ENCODE data around the gene CDK2. TPM values are rescaled to one million over a fixed set of nuclear protein-coding genes. Genes with fewer than 3 reads are reported as not detected.
"Not testable (repeated sequence)": the region's sequence is repeated elsewhere in the genome, so short reads cannot be mapped to it uniquely, and the experiment has no call there.

The CDK2 gene
- total and polyA plus RNA-seq, 7 experiments from 2014 or later, result 7.0 to 77.2 (median 20.7) TPM

DNA sequence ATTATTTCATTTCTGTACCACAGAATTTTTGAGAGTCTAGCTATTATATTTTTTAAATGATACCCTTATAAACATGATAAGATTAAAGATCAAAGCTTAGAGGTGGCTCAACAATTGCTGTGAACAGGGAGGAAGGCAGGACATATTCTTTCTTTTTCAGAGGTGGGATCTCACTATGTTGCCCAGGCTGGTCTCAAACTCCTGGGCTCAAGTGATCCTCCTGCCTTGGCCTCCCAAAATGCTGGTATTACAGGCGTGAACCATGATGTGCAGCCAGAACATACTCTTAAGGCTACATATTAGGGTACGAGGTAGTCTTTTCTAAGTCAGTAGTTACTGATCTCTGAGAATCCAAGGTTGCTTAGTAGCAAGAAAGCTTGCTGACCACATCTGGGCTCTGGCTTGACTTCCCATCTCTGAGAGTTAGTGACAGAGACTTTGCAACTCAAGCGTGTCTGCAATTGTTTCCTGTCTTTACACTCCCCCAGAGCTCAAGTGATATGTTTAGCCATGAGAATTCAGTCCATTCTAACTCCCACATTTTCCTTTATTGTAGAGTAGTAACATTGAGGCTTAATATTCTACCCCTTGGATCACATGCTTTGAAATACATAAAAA, 15.8 kb downstream of the CDK2 start:
- no peaks in the 10 kb centered on the region for H3K27me3 ChIP-seq (ENCODE audit: control insufficient read depth in 2 of 2, insufficient read depth in 2 of 2, low read length in 2 of 2)
- H3K36me3 Mint-ChIP-seq, result peaks cover 0 to 28% (median 3%) of the 10 kb centered on the region in 5 donors
- CTCF ChIA-PET, result interaction anchor here (0.6 to 1.1 kb wide), 6 partner anchors 12 to 244 kb away, joined by 3 to 5 read pairs (median 3); partner anchors contain the start of genes DGKA and ZC3H10
- H3K27ac ChIP-seq (ENCODE audit: low read depth, low read length), result no peak overlapping the region
- H3K4me1 ChIP-seq (ENCODE audit: control insufficient read depth in 2 of 2, insufficient read depth in 2 of 2, low read length in 2 of 2), result no peaks in the 10 kb centered on the region
- ATAC-seq (no peak), DNase-seq (no peak)
- H3K9me3 Mint-ChIP-seq, result no peaks in the 10 kb centered on the region
- no peak overlapping the region for H3K4me3 ChIP-seq (ENCODE audit: low read length)
- POLR2A ChIA-PET, result interaction anchor here (1.0 to 5.6 kb wide), 4 partner anchors 8 to 164 kb away, joined by 3 to 36 read pairs (median 4); partner anchors contain the start of genes ORMDL2, RAB5B and SARNP
- H3K36me3 ChIP-seq (ENCODE audit: control insufficient read depth in 2 of 3, insufficient read depth in 3 of 3, low read length in 3 of 3), result peaks cover 0 to 42% (median 11%) of the 10 kb centered on the region in 3 experiments
- no peaks in the 10 kb centered on the region for H3K27me3 Mint-ChIP-seq
- H3K27ac Mint-ChIP-seq, result peak overlapping the region in 1 of 9 donors; percentile 84
- intact Hi-C loops (cut with micrococcal nuclease), result no loop called here
- H3K4me1 Mint-ChIP-seq, result peaks cover 15 to 42% (median 32%) of the 10 kb centered on the region in 7 donors
- no peaks in the 10 kb centered on the region for H3K9me3 ChIP-seq (ENCODE audit: control insufficient read depth in 2 of 3, low read length in 3 of 3)
- H3K4me3 Mint-ChIP-seq, result no peak overlapping the region

DNA sequence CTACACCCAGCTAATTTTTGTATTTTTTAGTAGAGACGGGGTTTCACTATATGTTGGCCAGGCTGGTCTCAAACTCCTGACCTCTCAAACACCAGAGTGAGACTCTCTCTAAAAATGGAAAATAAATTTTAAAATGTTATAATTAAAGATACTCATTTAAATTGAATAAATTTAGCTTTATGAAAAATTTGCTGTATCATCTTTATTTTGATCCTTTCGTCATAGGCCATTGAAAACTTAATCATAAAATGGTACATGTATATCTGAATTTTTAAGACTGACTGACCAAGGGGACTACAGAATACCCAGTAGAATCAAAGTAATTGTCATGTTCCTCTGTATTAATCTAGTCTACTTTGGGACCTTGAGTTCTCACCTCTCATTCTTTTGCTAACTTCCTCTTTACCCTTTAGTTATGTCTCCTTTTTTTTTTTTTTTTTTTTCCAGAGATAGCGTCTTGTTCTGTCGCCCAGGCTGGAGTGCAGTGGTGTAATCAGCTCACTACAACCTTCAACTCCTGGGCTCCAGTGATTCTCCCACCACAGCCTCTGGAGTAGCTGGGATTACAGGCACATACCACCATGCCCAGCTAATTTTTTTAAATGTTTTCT, 16.7 kb downstream of the CDK2 start:
- intact Hi-C loops (cut with micrococcal nuclease), result no loop called here
- Histone ChIP-seq H3K4me1 (ENCODE audit: control insufficient read depth in 2 of 2, insufficient read depth in 2 of 2, low read length in 2 of 2) (no peaks in the 10 kb centered on the region), H3K36me3 (ENCODE audit: control insufficient read depth in 2 of 3, insufficient read depth in 3 of 3, low read length in 3 of 3) (peaks cover 0 to 46% (median 11%) of the 10 kb centered on the region in 3 experiments), H3K9me3 (ENCODE audit: control insufficient read depth in 2 of 3, low read length in 3 of 3) (no peaks in the 10 kb centered on the region), H3K27me3 (ENCODE audit: control insufficient read depth in 2 of 2, insufficient read depth in 2 of 2, low read length in 2 of 2) (no peaks in the 10 kb centered on the region), H3K27ac (ENCODE audit: low read depth, low read length) (no peak overlapping the region), H3K4me3 (ENCODE audit: low read length) (no peak overlapping the region)
- H3K27me3 Mint-ChIP-seq, result no peaks in the 10 kb centered on the region
- peaks cover 8 to 33% (median 24%) of the 10 kb centered on the region in 7 donors for H3K4me1 Mint-ChIP-seq
- peaks cover 0 to 26% (median 2%) of the 10 kb centered on the region in 5 donors for H3K36me3 Mint-ChIP-seq
- no peak overlapping the region for H3K4me3 Mint-ChIP-seq
- H3K9me3 Mint-ChIP-seq, result no peaks in the 10 kb centered on the region
- no peak for ATAC-seq
- CTCF ChIA-PET, result interaction anchor here (0.7 to 4.0 kb wide), 5 partner anchors 9 to 266 kb away, joined by 3 to 27 read pairs (median 4); partner anchors contain the start of gene RAB5B
- H3K27ac Mint-ChIP-seq, result peak overlapping the region in 1 of 9 donors; percentile 43
- POLR2A ChIA-PET, result interaction anchor here (1.0 to 5.6 kb wide), 4 partner anchors 9 to 165 kb away, joined by 3 to 36 read pairs (median 4); partner anchors contain the start of genes ORMDL2, RAB5B and SARNP
- no peak for DNase-seq

DNA sequence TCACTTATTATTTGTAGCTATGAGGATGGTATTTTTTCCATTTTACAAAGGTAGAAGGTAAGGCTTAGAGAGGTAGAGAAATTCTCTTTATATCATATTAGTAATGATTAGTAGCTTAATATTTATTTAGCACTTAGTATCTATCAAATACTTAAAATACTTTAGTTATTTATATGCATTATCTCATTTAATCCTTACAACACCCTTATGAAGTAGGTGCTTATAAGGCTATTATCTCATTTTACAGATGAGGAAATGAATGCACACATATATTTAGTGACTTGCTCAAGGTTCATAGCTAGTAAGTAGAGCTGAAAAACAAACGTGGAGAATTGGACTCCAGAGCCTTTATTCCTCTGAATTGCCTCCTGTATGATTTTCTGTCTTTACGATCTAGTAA, 18.2 kb downstream of the CDK2 start:
- H3K4me3 Mint-ChIP-seq, result no peak overlapping the region
- Histone ChIP-seq H3K4me3 (ENCODE audit: low read length) (no peak overlapping the region), H3K36me3 (ENCODE audit: control insufficient read depth in 2 of 3, insufficient read depth in 3 of 3, low read length in 3 of 3) (peaks cover 0 to 54% (median 15%) of the 10 kb centered on the region in 3 experiments), H3K27me3 (ENCODE audit: control insufficient read depth in 2 of 2, insufficient read depth in 2 of 2, low read length in 2 of 2) (no peaks in the 10 kb centered on the region), H3K9me3 (ENCODE audit: control insufficient read depth in 2 of 3, low read length in 3 of 3) (no peaks in the 10 kb centered on the region), H3K27ac (ENCODE audit: low read depth, low read length) (no peak overlapping the region), H3K4me1 (ENCODE audit: control insufficient read depth in 2 of 2, insufficient read depth in 2 of 2, low read length in 2 of 2) (no peaks in the 10 kb centered on the region)
- ChIA-PET CTCF (interaction anchor here (1.2 to 4.0 kb wide), 4 partner anchors 9 to 29 kb away, joined by 3 to 27 read pairs (median 5); partner anchors contain the start of gene RAB5B), POLR2A (interaction anchor here (1.0 to 5.6 kb wide), 5 partner anchors 10 to 155 kb away, joined by 3 to 36 read pairs (median 5); partner anchors contain the start of genes DNAJC14 and RAB5B)
- peaks cover 0 to 28% (median 5%) of the 10 kb centered on the region in 5 donors for H3K36me3 Mint-ChIP-seq
- DNase-seq, result no peak
- H3K27ac Mint-ChIP-seq, result no peak overlapping the region
- no peaks in the 10 kb centered on the region for H3K27me3 Mint-ChIP-seq
- peaks cover 6 to 21% (median 12%) of the 10 kb centered on the region in 7 donors for H3K4me1 Mint-ChIP-seq
- H3K9me3 Mint-ChIP-seq, result no peaks in the 10 kb centered on the region
- intact Hi-C loops (cut with micrococcal nuclease), result no loop called here
- ATAC-seq, result no peak

DNA sequence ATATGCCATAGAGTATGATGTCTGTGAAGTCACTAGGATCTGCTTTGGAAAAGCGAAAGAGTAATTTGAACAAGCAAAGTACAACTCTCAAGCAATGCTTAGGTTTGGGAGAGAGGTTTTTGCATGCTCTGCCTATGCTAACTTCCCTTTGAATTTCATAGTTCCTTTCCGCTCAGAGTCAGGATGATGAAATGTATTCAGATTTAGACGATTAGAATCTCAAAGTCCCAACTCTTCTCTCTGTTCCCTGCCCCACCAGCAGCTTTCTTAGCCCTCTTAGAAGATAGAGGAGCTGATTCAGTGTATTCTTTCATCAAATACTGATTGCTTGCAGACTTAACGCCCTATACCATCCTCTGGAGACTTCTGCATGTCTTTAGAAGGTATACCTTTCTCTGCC, 18.7 kb downstream of the CDK2 start:
- Mint-ChIP-seq H3K27ac (peak overlapping the region in 1 of 9 donors; percentile 20), H3K4me3 (no peak overlapping the region), H3K9me3 (no peaks in the 10 kb centered on the region), H3K36me3 (peaks cover 0 to 31% (median 7%) of the 10 kb centered on the region in 5 donors), H3K27me3 (no peaks in the 10 kb centered on the region), H3K4me1 (peaks cover under 1 to 17% (median 8%) of the 10 kb centered on the region in 7 donors)
- Histone ChIP-seq H3K27me3 (ENCODE audit: control insufficient read depth in 2 of 2, insufficient read depth in 2 of 2, low read length in 2 of 2) (no peaks in the 10 kb centered on the region), H3K4me3 (ENCODE audit: low read length) (no peak overlapping the region), H3K9me3 (ENCODE audit: control insufficient read depth in 2 of 3, low read length in 3 of 3) (no peaks in the 10 kb centered on the region), H3K4me1 (ENCODE audit: control insufficient read depth in 2 of 2, insufficient read depth in 2 of 2, low read length in 2 of 2) (no peaks in the 10 kb centered on the region), H3K27ac (ENCODE audit: low read depth, low read length) (no peak overlapping the region), H3K36me3 (ENCODE audit: control insufficient read depth in 2 of 3, insufficient read depth in 3 of 3, low read length in 3 of 3) (peaks cover 2 to 54% (median 16%) of the 10 kb centered on the region in 3 experiments)
- ATAC-seq (no peak), DNase-seq (no peak)
- intact Hi-C loops (cut with micrococcal nuclease), result no loop called here
- ChIA-PET POLR2A (interaction anchor here (1.2 to 5.6 kb wide), 4 partner anchors 10 to 155 kb away, joined by 3 to 36 read pairs (median 6); partner anchors contain the start of genes DNAJC14 and RAB5B), CTCF (interaction anchor here (0.7 to 4.0 kb wide), 3 partner anchors 10 to 156 kb away, joined by 3 to 27 read pairs (median 3); partner anchors contain the start of gene DNAJC14)

DNA sequence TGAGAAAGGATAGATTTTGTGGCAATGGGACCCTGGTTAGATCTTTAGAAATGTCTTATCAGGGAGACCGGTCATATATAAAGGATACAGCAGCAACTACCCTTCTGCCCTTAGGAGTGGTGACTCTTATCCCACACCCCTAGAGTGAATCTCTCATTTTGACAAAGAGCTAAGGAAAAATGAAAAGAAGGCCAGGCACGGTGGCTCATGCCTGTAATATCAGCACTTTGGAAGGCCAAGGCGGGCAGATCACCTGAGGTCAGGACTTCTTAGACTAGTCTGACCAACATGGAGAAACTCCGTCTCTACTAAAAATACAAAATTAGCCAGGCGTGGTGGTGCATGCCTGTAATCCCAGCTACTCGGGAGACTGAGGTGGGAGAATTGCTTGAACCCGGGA, 19.3 kb downstream of the CDK2 start:
- POLR2A ChIA-PET, result interaction anchor here (1.0 to 5.6 kb wide), 3 partner anchors 10 to 27 kb away, joined by 3 to 36 read pairs (median 3); partner anchors contain the start of gene RAB5B
- H3K27me3 ChIP-seq (ENCODE audit: control insufficient read depth in 2 of 2, insufficient read depth in 2 of 2, low read length in 2 of 2); H3K27me3 Mint-ChIP-seq; ATAC-seq; H3K4me1 ChIP-seq (ENCODE audit: control insufficient read depth in 2 of 2, insufficient read depth in 2 of 2, low read length in 2 of 2); intact Hi-C loops (cut with micrococcal nuclease); H3K9me3 ChIP-seq (ENCODE audit: control insufficient read depth in 2 of 3, low read length in 3 of 3); H3K9me3 Mint-ChIP-seq; H3K4me3 Mint-ChIP-seq; H3K27ac ChIP-seq (ENCODE audit: low read depth, low read length); DNase-seq; H3K4me3 ChIP-seq (ENCODE audit: low read length): not testable (repeated sequence)
- CTCF ChIA-PET, result interaction anchor here (0.7 to 4.0 kb wide), 3 partner anchors 10 to 174 kb away, joined by 3 to 27 read pairs (median 3); partner anchors contain the start of gene DNAJC14
- Mint-ChIP-seq H3K27ac (peak overlapping the region in 2 of 9 donors; percentile 19 to 21), H3K36me3 (peaks cover 0 to 35% (median 12%) of the 10 kb centered on the region in 5 donors), H3K4me1 (peaks cover 0 to 12% (median 6%) of the 10 kb centered on the region in 7 donors)
- H3K36me3 ChIP-seq (ENCODE audit: control insufficient read depth in 2 of 3, insufficient read depth in 3 of 3, low read length in 3 of 3), result peaks cover 8 to 55% (median 13%) of the 10 kb centered on the region in 3 experiments

DNA sequence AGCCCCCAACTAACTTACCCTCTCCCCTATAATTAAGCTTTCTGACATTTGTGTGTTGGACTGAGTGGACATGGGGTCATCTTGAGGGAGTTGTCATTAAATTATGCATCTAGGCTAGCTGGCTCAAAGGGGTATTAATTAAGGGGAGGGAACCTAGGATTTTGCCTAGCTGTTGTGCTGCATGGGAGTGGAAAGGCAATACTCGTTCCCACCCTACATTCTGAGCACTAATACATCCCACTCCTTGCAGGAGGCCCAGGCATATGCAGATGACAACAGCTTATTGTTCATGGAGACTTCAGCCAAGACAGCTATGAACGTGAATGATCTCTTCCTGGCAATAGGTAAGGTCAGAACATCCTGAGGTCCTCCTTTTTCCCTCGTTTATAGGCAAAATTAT, 24.5 kb downstream of the CDK2 start:
- DNase-seq, result no peak
- peaks cover 2 to 13% (median 3%) of the 10 kb centered on the region in 7 donors for H3K4me1 Mint-ChIP-seq
- ATAC-seq, result no peak
- H3K36me3 Mint-ChIP-seq, result peaks cover 0 to 37% (median 20%) of the 10 kb centered on the region in 5 donors
- Histone ChIP-seq H3K4me1 (ENCODE audit: control insufficient read depth in 2 of 2, insufficient read depth in 2 of 2, low read length in 2 of 2) (no peaks in the 10 kb centered on the region), H3K36me3 (ENCODE audit: control insufficient read depth in 2 of 3, insufficient read depth in 3 of 3, low read length in 3 of 3) (peaks cover 11 to 71% (median 19%) of the 10 kb centered on the region in 3 experiments), H3K4me3 (ENCODE audit: low read length) (no peak overlapping the region), H3K27ac (ENCODE audit: low read depth, low read length) (no peak overlapping the region), H3K27me3 (ENCODE audit: control insufficient read depth in 2 of 2, insufficient read depth in 2 of 2, low read length in 2 of 2) (no peaks in the 10 kb centered on the region), H3K9me3 (ENCODE audit: control insufficient read depth in 2 of 3, low read length in 3 of 3) (no peaks in the 10 kb centered on the region)
- CTCF ChIA-PET, result interaction anchor here (0.7 to 1.1 kb wide), 3 partner anchors 38 to 171 kb away, joined by 3 to 6 read pairs (median 3); no protein-coding TSS in a partner anchor
- H3K27ac Mint-ChIP-seq, result peak overlapping the region in 2 of 9 donors; percentile 34 to 40
- peaks cover 0 to under 1% (median 0%) of the 10 kb centered on the region in 5 donors for H3K27me3 Mint-ChIP-seq
- POLR2A ChIA-PET, result interaction anchor here (1.2 to 2.2 kb wide), 3 partner anchors 17 to 301 kb away, joined by 3 to 8 read pairs (median 4); partner anchors contain the start of gene RAB5B
- no peaks in the 10 kb centered on the region for H3K9me3 Mint-ChIP-seq
- no peak overlapping the region for H3K4me3 Mint-ChIP-seq
- intact Hi-C loops (cut with micrococcal nuclease), result no loop called here

All from naive thymus-derived CD4-positive, alpha-beta T cell (primary cell).